ENCODE measurements around the gene PAX3.

PAX3 gene

DNA sequence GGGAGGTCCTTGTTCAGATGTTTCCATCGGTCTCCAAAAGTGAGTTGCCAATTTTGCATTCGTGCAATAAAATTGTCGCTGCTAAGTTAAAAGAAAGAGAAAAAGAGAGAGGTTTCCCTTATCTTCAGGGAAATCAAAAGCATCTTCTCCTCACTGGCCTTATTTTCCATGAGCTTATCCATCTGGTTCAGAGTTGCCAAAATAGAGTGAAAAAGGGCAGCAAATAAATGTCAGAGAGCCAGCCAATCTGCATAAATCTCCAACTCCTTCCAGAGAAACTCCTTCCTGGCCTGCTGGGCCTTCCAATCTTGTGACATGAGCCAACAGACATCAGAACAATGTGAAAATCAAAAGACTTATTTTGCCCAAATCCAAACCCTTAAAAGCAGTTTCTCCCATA lies 28.4 kb downstream of the PAX3 start:
- Histone ChIP-seq H2AK5ac (ENCODE audit: low read length) (no peak overlapping the region), H3K4me1 (ENCODE audit: control insufficient read depth, low read depth, low read length) (no peaks in the 10 kb centered on the region)
- WGBS (ENCODE audit: extremely low coverage, insufficient coverage, low lambda C conversion rate), result no CpG with 5 or more reads among the region's 3 CpGs

DNA sequence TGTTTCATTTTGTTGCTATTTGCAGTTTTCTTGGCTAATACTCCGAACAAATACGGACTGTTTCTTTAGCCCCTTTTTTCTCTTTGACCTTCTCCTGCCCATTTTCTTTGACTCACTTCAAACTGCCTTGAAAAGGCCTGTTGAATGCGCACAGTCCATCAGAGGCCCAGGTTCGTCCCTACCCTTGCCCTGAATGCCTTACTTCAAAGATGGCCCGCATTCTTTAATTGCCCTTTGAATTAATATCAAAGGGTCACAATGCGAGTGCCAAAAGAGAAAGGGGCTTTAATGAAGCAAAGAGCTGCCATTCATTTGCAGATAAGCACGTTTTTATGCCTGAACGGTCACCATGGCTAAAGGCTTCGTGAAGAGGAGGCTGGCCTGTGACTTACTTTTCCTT lies 29.7 kb downstream of the PAX3 start:
- no peak overlapping the region for H3K4ac ChIP-seq (ENCODE audit: low read depth, low read length)
- H2BK5ac ChIP-seq (ENCODE audit: low read length), result no peak overlapping the region
- H3K27me3 ChIP-seq (ENCODE audit: insufficient read depth, low read length, poor library complexity), result no peaks in the 10 kb centered on the region
- H3K4me1 ChIP-seq (ENCODE audit: control insufficient read depth, low read depth, low read length), result no peaks in the 10 kb centered on the region
- no peaks in the 10 kb centered on the region for H3K79me1 ChIP-seq (ENCODE audit: low read length)
- H2AK5ac ChIP-seq (ENCODE audit: low read length), result no peak overlapping the region
- H3K9ac ChIP-seq (ENCODE audit: low read length), result no peak overlapping the region
- no peak overlapping the region for H2BK120ac ChIP-seq (ENCODE audit: low read depth, low read length)
- no peak overlapping the region for H4K5ac ChIP-seq (ENCODE audit: low read length)
- no peak overlapping the region for H3K4me3 ChIP-seq (ENCODE audit: low read length)
- H3K27ac ChIP-seq (ENCODE audit: low read depth, low read length), result no peak overlapping the region
- no peak overlapping the region for H3K56ac ChIP-seq (ENCODE audit: low read length)
- H3K79me2 ChIP-seq (ENCODE audit: control insufficient read depth, insufficient read depth, low read length), result no peaks in the 10 kb centered on the region
- H2BK15ac ChIP-seq (replicated peaks; ENCODE audit: low read depth), result no peak overlapping the region
- H3K36me3 ChIP-seq (ENCODE audit: control insufficient read depth, insufficient read depth, low read length), result no peaks in the 10 kb centered on the region
- no CpG with 5 or more reads among the region's 9 CpGs for WGBS (ENCODE audit: extremely low coverage, insufficient coverage, low lambda C conversion rate)
- no peak overlapping the region for H3K23ac ChIP-seq (ENCODE audit: low read length)
- no peak for DNase-seq
- no peak overlapping the region for H3K18ac ChIP-seq (ENCODE audit: low read length)
- no peak overlapping the region for H4K8ac ChIP-seq (ENCODE audit: low read depth, low read length)
- no peak overlapping the region for H3K4me2 ChIP-seq (ENCODE audit: low read length)

More for the DNA sequence above, 28.4 kb downstream of the PAX3 start:
- no peak overlapping the region for H4K5ac ChIP-seq (ENCODE audit: low read length)
- H3K9ac ChIP-seq (ENCODE audit: low read length), result no peak overlapping the region
- H3K4me2 ChIP-seq (ENCODE audit: low read length), result no peak overlapping the region
- no peaks in the 10 kb centered on the region for H3K79me2 ChIP-seq (ENCODE audit: control insufficient read depth, insufficient read depth, low read length)
- H3K79me1 ChIP-seq (ENCODE audit: low read length), result no peaks in the 10 kb centered on the region
- H3K27ac ChIP-seq (ENCODE audit: low read depth, low read length), result no peak overlapping the region
- no peak overlapping the region for H3K4me3 ChIP-seq (ENCODE audit: low read length)
- H2BK120ac ChIP-seq (ENCODE audit: low read depth, low read length), result no peak overlapping the region
- no peak overlapping the region for H2BK15ac ChIP-seq (replicated peaks; ENCODE audit: low read depth)
- DNase-seq, result no peak
- no peak overlapping the region for H3K56ac ChIP-seq (ENCODE audit: low read length)
- no peak overlapping the region for H2BK5ac ChIP-seq (ENCODE audit: low read length)
- no peak overlapping the region for H3K18ac ChIP-seq (ENCODE audit: low read length)
- H3K36me3 ChIP-seq (ENCODE audit: control insufficient read depth, insufficient read depth, low read length), result no peaks in the 10 kb centered on the region
- no peak overlapping the region for H3K4ac ChIP-seq (ENCODE audit: low read depth, low read length)
- no peak overlapping the region for H3K23ac ChIP-seq (ENCODE audit: low read length)
- no peaks in the 10 kb centered on the region for H3K27me3 ChIP-seq (ENCODE audit: insufficient read depth, low read length, poor library complexity)
- H4K8ac ChIP-seq (ENCODE audit: low read depth, low read length), result no peak overlapping the region

- no CpG with 5 or more reads among the region's 16 CpGs for WGBS (ENCODE audit: extremely low coverage, insufficient coverage, low lambda C conversion rate)
- no peaks in the 10 kb centered on the region for H3K79me1 ChIP-seq (ENCODE audit: low read length)
- no peaks in the 10 kb centered on the region for H3K27me3 ChIP-seq (ENCODE audit: insufficient read depth, low read length, poor library complexity)
- no peak overlapping the region for H4K8ac ChIP-seq (ENCODE audit: low read depth, low read length)
- no peak overlapping the region for H3K18ac ChIP-seq (ENCODE audit: low read length)
- no peaks in the 10 kb centered on the region for H3K79me2 ChIP-seq (ENCODE audit: control insufficient read depth, insufficient read depth, low read length)
- H3K36me3 ChIP-seq (ENCODE audit: control insufficient read depth, insufficient read depth, low read length), result no peaks in the 10 kb centered on the region
- H3K4me3 ChIP-seq (ENCODE audit: low read length), result no peak overlapping the region
- no peak overlapping the region for H3K27ac ChIP-seq (ENCODE audit: low read depth, low read length)
- H2BK15ac ChIP-seq (replicated peaks; ENCODE audit: low read depth), result no peak overlapping the region
- H3K23ac ChIP-seq (ENCODE audit: low read length), result no peak overlapping the region
- no peak overlapping the region for H2BK5ac ChIP-seq (ENCODE audit: low read length)
- no peak overlapping the region for H3K4ac ChIP-seq (ENCODE audit: low read depth, low read length)
- DNase-seq, result no peak
- H2AK5ac ChIP-seq (ENCODE audit: low read length), result no peak overlapping the region
- no peaks in the 10 kb centered on the region for H3K4me1 ChIP-seq (ENCODE audit: control insufficient read depth, low read depth, low read length)
- no peak overlapping the region for H3K4me2 ChIP-seq (ENCODE audit: low read length)
- H2BK120ac ChIP-seq (ENCODE audit: low read depth, low read length), result no peak overlapping the region
- H3K9ac ChIP-seq (ENCODE audit: low read length), result no peak overlapping the region
- no peak overlapping the region for H4K5ac ChIP-seq (ENCODE audit: low read length)
- no peak overlapping the region for H3K56ac ChIP-seq (ENCODE audit: low read length)
These were observed 30.3 kb downstream of the PAX3 start for GRCh38 chr2:222268311-222268990.

DNA sequence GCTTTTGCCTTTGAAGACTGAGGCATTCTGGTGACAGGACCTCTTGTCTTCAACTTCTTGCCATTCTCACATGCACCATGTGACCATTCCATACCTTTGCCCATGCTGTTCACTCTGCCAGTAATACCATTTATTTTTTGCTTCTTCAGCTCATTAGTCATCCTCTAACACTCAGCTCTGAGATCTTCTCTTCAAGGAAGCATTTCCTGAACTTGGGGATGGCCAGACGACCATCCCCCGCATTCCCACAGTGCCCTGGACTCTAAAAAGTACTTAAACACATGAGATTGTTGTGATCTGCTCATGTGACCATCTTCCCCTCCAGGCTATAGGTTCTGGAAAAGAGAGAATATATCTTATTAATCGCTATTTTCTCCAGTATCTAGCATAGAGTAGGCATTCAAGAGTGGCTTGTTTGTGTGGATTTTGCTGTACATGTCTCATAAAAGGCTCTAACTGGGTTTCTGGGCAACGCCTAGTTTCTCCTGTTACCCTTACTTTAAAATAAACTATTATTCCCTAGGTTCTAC lies 33.9 kb downstream of the PAX3 start:
- H2BK120ac ChIP-seq (ENCODE audit: low read depth, low read length), result no peak overlapping the region
- H3K18ac ChIP-seq (ENCODE audit: low read length), result no peak overlapping the region
- no peak overlapping the region for H3K56ac ChIP-seq (ENCODE audit: low read length)
- H4K5ac ChIP-seq (ENCODE audit: low read length), result no peak overlapping the region
- no peak overlapping the region for H3K23ac ChIP-seq (ENCODE audit: low read length)
- no peak overlapping the region for H3K4me3 ChIP-seq (ENCODE audit: low read length)
- H2BK15ac ChIP-seq (replicated peaks; ENCODE audit: low read depth), result no peak overlapping the region
- no peaks in the 10 kb centered on the region for H3K79me2 ChIP-seq (ENCODE audit: control insufficient read depth, insufficient read depth, low read length)
- H3K79me1 ChIP-seq (ENCODE audit: low read length), result no peaks in the 10 kb centered on the region
- H3K4me2 ChIP-seq (ENCODE audit: low read length), result no peak overlapping the region
- H3K27ac ChIP-seq (ENCODE audit: low read depth, low read length), result no peak overlapping the region
- H3K36me3 ChIP-seq (ENCODE audit: control insufficient read depth, insufficient read depth, low read length), result no peaks in the 10 kb centered on the region
- H3K4me1 ChIP-seq (ENCODE audit: control insufficient read depth, low read depth, low read length), result no peaks in the 10 kb centered on the region
- no peak overlapping the region for H3K9ac ChIP-seq (ENCODE audit: low read length)
- WGBS (ENCODE audit: extremely low coverage, insufficient coverage, low lambda C conversion rate), result no CpG with 5 or more reads among the region's 4 CpGs
- no peak overlapping the region for H2BK5ac ChIP-seq (ENCODE audit: low read length)
- no peak overlapping the region for H3K4ac ChIP-seq (ENCODE audit: low read depth, low read length)
- no peaks in the 10 kb centered on the region for H3K27me3 ChIP-seq (ENCODE audit: insufficient read depth, low read length, poor library complexity)
- no peak for DNase-seq
- H4K8ac ChIP-seq (ENCODE audit: low read depth, low read length), result no peak overlapping the region
- H2AK5ac ChIP-seq (ENCODE audit: low read length), result no peak overlapping the region

GRCh38 chr2:222261504-222261903 lies 37.3 kb downstream of the PAX3 start:
- H3K79me1 ChIP-seq (ENCODE audit: low read length), result no peaks in the 10 kb centered on the region
- no peak overlapping the region for H3K27ac ChIP-seq (ENCODE audit: low read depth, low read length)
- H3K4ac ChIP-seq (ENCODE audit: low read depth, low read length), result no peak overlapping the region
- H3K27me3 ChIP-seq (ENCODE audit: insufficient read depth, low read length, poor library complexity), result no peaks in the 10 kb centered on the region
- H3K4me2 ChIP-seq (ENCODE audit: low read length), result no peak overlapping the region
- H4K8ac ChIP-seq (ENCODE audit: low read depth, low read length), result no peak overlapping the region
- H3K4me1 ChIP-seq (ENCODE audit: control insufficient read depth, low read depth, low read length), result no peaks in the 10 kb centered on the region
- no peak overlapping the region for H2BK15ac ChIP-seq (replicated peaks; ENCODE audit: low read depth)
- H3K79me2 ChIP-seq (ENCODE audit: control insufficient read depth, insufficient read depth, low read length), result no peaks in the 10 kb centered on the region
- H3K56ac ChIP-seq (ENCODE audit: low read length), result no peak overlapping the region
- no peak overlapping the region for H4K5ac ChIP-seq (ENCODE audit: low read length)
- H3K23ac ChIP-seq (ENCODE audit: low read length), result no peak overlapping the region
- no peak for DNase-seq
- H2BK120ac ChIP-seq (ENCODE audit: low read depth, low read length), result no peak overlapping the region
- no peak overlapping the region for H3K4me3 ChIP-seq (ENCODE audit: low read length)
- WGBS (ENCODE audit: extremely low coverage, insufficient coverage, low lambda C conversion rate), result no CpG with 5 or more reads among the region's 2 CpGs
- H2BK5ac ChIP-seq (ENCODE audit: low read length), result no peak overlapping the region
- H3K18ac ChIP-seq (ENCODE audit: low read length), result no peak overlapping the region
- H3K36me3 ChIP-seq (ENCODE audit: control insufficient read depth, insufficient read depth, low read length), result no peaks in the 10 kb centered on the region
- no peak overlapping the region for H2AK5ac ChIP-seq (ENCODE audit: low read length)
- no peak overlapping the region for H3K9ac ChIP-seq (ENCODE audit: low read length)

- H3K4ac ChIP-seq (ENCODE audit: low read depth, low read length), result no peak overlapping the region
- DNase-seq, result no peak
These were observed 41.2 kb downstream of the PAX3 start for GRCh38 chr2:222257645-222258044.

More at GRCh38 chr2:222257645-222258044, 41.2 kb downstream of the PAX3 start:
- peaks cover 3% of the 10 kb centered on the region for H3K4me1 ChIP-seq (ENCODE audit: control insufficient read depth, low read depth, low read length)
- H3K27me3 ChIP-seq (ENCODE audit: insufficient read depth, low read length, poor library complexity), result no peaks in the 10 kb centered on the region
- H2AK5ac ChIP-seq (ENCODE audit: low read length), result no peak overlapping the region
- no peak overlapping the region for H4K8ac ChIP-seq (ENCODE audit: low read depth, low read length)
- H2BK120ac ChIP-seq (ENCODE audit: low read depth, low read length), result no peak overlapping the region
- H3K4me3 ChIP-seq (ENCODE audit: low read length), result no peak overlapping the region
- WGBS (ENCODE audit: extremely low coverage, insufficient coverage, low lambda C conversion rate), result no CpG with 5 or more reads among the region's 6 CpGs
- no peak overlapping the region for H3K56ac ChIP-seq (ENCODE audit: low read length)
- no peaks in the 10 kb centered on the region for H3K36me3 ChIP-seq (ENCODE audit: control insufficient read depth, insufficient read depth, low read length)
- no peak overlapping the region for H3K23ac ChIP-seq (ENCODE audit: low read length)
- H3K18ac ChIP-seq (ENCODE audit: low read length), result peak overlapping the region; percentile 22
- no peak overlapping the region for H3K9ac ChIP-seq (ENCODE audit: low read length)
- H4K5ac ChIP-seq (ENCODE audit: low read length), result no peak overlapping the region
- H3K79me2 ChIP-seq (ENCODE audit: control insufficient read depth, insufficient read depth, low read length), result no peaks in the 10 kb centered on the region
- H2BK15ac ChIP-seq (replicated peaks; ENCODE audit: low read depth), result no peak overlapping the region
- no peak overlapping the region for H3K27ac ChIP-seq (ENCODE audit: low read depth, low read length)
- H2BK5ac ChIP-seq (ENCODE audit: low read length), result no peak overlapping the region
- H3K4me2 ChIP-seq (ENCODE audit: low read length), result no peak overlapping the region
- no peaks in the 10 kb centered on the region for H3K79me1 ChIP-seq (ENCODE audit: low read length)
